HUDEP-2 (cell line): Measurements from ENCODE around the gene SLC5A11.

Experiments used
- DNase-seq, 76 experiments: peaks; one replicate each; lab custom pipeline; 2025; ENCODE audit not compliant: unreplicated experiment in 76 of 76; lab: John Stamatoyannopoulos, UW

SLC5A11 gene

GRCh38 chr16:24955975-24956731 lies 110.4 kb downstream of the SLC5A11 start:
- no peak for DNase-seq

- no peak for DNase-seq
Measured at GRCh38 chr16:24957887-24958286, 112.1 kb downstream of the SLC5A11 start.
